ENCODE measurements around the gene IL4.
"Not testable (repeated sequence)": the region's sequence is repeated elsewhere in the genome, so short reads cannot be mapped to it uniquely, and the experiment has no call there.

The IL4 gene

DNA sequence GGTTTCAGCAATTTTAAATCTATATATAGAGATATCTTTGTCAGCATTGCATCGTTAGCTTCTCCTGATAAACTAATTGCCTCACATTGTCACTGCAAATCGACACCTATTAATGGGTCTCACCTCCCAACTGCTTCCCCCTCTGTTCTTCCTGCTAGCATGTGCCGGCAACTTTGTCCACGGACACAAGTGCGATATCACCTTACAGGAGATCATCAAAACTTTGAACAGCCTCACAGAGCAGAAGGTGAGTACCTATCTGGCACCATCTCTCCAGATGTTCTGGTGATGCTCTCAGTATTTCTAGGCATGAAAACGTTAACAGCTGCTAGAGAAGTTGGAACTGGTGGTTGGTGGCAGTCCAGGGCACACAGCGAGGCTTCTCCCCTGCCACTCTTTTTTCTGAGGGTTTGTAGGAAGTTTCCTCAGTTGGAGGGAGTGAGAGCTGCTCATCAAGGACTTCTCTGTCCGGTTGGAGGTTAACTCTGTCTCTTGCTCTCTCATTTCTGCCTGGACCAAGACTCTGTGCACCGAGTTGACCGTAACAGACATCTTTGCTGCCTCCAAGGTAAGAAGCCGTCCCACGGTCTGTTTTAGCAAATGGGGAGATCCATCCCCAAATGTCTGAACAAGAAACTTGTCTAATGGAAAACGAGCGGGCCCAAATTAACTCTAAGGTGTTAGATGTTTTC lies at the start of gene IL4:
Gene IL4 (plus strand): TSS at position 51 of the 692 bp plus-strand sequence. CDS start 62 bp downstream, at position 113.
- DNase-seq (ENCODE audit: extremely low read depth, low read depth): no peak
- H3K4me3 ChIP-seq (replicated peaks; ENCODE audit: low read depth, low read length): no peak within 1 kb of the TSS
- TF ChIP-seq, protein P1, sequence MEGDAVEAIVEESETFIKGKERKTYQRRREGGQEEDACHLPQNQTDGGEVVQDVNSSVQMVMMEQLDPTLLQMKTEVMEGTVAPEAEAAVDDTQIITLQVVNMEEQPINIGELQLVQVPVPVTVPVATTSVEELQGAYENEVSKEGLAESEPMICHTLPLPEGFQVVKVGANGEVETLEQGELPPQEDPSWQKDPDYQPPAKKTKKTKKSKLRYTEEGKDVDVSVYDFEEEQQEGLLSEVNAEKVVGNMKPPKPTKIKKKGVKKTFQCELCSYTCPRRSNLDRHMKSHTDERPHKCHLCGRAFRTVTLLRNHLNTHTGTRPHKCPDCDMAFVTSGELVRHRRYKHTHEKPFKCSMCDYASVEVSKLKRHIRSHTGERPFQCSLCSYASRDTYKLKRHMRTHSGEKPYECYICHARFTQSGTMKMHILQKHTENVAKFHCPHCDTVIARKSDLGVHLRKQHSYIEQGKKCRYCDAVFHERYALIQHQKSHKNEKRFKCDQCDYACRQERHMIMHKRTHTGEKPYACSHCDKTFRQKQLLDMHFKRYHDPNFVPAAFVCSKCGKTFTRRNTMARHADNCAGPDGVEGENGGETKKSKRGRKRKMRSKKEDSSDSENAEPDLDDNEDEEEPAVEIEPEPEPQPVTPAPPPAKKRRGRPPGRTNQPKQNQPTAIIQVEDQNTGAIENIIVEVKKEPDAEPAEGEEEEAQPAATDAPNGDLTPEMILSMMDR (IDR thresholded peaks at IDR 0.05; ENCODE audit: low read depth, low read length, missing control alignments): no peak

DNA sequence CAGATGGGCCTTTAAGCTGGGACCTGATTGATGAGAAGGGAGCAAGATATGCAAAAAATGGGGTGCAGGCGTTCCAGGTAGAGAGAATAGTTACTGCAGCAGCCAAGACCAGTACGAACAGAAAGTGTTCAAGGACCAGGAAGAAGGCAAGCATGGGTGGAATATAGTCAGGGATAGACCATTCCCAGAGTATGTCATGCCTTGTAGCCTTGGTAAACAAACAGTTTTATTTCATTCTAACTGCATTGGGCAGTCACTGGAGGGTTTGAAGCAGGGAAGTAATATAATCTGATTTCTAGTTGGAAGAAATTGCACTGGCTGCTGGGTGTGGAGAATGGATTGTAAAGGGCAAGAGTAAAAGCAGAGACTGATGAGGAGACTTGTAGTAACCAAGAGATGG lies 46.3 kb upstream of the IL4 start:
- no peak for DNase-seq (ENCODE audit: extremely low read depth, low read depth)

DNA sequence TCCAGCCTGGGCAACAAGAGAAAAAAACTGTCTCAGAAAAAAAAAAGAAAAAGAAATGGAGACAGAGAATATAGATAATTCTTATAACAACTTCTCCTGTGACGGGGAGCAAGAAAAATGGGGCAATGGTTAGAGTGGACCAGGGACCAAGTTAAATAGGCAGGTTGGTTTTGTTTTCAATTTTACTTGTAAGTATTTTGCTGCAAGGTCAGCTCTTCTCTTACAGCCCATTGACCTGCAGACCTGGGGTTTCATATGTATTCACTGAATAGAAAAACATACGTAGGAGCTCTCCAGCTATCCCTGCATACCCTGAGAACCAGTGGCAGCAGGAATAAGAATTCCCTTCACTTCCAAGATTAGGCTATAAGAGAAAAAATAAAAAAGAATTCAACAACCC lies 45.0 kb upstream of the IL4 start:
- DNase-seq (ENCODE audit: extremely low read depth, low read depth): no peak
- no peak overlapping the region for H3K4me3 ChIP-seq (replicated peaks; ENCODE audit: low read depth, low read length)
- TF ChIP-seq, protein P1 (IDR thresholded peaks at IDR 0.05; ENCODE audit: low read depth, low read length, missing control alignments): no peak

More for the DNA sequence above, 46.3 kb upstream of the IL4 start:
- no peak overlapping the region for H3K4me3 ChIP-seq (replicated peaks; ENCODE audit: low read depth, low read length)
- TF ChIP-seq, protein P1 (IDR thresholded peaks at IDR 0.05; ENCODE audit: low read depth, low read length, missing control alignments): no peak

DNA sequence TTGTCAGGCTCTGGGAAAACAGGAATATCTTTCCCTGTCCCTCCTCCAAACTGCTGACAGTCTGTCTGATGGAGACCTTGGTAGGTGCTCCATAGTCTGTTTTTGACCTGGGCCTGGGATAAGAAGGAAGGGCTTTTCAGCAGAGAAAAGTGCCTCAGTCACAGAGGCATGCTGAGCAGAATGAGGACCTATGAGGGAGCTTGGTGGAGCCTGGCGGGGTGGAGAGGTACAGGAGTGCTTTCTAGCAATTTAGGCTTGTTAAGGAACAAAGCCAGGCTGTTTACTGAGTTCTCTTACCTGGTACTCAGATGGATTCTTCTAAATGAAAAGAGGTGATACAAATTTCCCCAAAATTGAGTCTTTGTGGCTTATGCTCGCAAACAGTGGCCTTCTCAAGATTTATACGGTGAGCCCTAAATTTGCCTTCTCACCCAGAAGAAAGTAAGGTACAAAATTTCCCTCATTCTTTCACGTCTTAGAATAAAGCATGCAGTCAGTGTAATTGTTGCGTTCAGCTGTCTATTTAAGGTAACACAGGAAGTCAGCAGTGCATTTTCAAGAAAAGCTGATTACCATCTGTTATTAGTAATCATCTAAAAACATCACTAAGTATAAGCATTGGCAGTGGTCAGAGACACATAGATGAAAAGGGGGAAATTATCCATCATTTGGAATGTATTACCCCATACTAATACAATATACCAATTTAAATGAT lies 44.4 kb upstream of the IL4 start:
- H3K4me3 ChIP-seq (replicated peaks; ENCODE audit: low read depth, low read length): no peak overlapping the region
- TF ChIP-seq, protein P1 (IDR thresholded peaks at IDR 0.05; ENCODE audit: low read depth, low read length, missing control alignments): no peak
- no peak for DNase-seq (ENCODE audit: extremely low read depth, low read depth)

DNA sequence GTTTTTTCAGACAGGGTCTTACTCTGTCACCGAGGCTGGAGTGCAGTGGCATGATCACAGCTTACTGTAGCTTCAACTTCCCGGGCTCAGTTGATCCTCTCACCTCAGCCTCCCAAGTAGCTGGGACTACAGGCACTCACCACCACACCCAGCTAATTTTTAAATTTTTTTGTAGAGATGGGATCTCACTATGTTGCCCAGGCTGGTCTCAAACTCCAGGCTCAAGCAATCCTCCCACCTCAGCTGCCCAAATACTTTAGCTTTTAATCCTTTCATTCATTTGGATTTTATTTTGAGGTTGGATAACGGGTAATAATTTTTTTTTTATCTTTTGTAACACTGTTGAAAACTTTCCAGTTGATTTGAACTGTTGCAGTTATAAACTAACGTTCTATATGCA lies 40.2 kb upstream of the IL4 start:
- not testable (repeated sequence) for H3K4me3 ChIP-seq (replicated peaks; ENCODE audit: low read depth, low read length); DNase-seq (ENCODE audit: extremely low read depth, low read depth)

DNA sequence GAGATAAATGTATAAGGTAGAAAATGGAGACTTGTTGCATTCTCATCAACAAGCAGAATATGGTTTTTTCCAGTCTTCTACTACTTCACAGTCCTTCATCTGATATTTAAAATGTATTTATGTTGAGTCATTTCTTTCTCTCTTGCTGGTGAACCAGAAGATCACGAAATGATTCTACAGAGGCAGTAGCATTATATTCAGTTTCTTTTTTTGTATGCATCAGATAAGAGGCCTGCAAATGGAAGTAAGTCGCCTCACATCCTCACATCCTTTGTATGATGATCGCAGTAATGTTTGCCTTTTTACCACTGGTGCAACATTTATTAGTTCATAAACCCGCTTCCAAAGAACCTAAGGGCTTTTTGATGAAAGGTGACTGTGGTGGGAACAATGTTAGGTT lies 37.9 kb upstream of the IL4 start:
- no peak for DNase-seq (ENCODE audit: extremely low read depth, low read depth)
- TF ChIP-seq, protein P1 (IDR thresholded peaks at IDR 0.05; ENCODE audit: low read depth, low read length, missing control alignments): no peak
- no peak overlapping the region for H3K4me3 ChIP-seq (replicated peaks; ENCODE audit: low read depth, low read length)

DNA sequence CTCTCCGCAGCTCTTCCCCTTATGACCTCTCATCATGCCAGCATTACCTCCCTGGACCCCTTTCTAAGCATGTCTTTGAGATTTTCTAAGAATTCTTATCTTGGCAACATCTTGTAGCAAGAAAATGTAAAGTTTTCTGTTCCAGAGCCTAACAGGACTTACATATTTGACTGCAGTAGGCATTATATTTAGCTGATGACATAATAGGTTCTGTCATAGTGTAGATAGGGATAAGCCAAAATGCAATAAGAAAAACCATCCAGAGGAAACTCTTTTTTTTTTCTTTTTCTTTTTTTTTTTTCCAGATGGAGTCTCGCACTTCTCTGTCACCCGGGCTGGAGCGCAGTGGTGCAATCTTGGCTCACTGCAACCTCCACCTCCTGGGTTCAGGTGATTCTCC lies 36.5 kb upstream of the IL4 start:
- TF ChIP-seq, protein P1 (IDR thresholded peaks at IDR 0.05; ENCODE audit: low read depth, low read length, missing control alignments): no peak
- H3K4me3 ChIP-seq (replicated peaks; ENCODE audit: low read depth, low read length): no peak overlapping the region
- DNase-seq (ENCODE audit: extremely low read depth, low read depth): no peak

Data from HFF-Myc (cell line).